K562 treated with DMSO at 1 percent for 4 hours (cell line): Measurements from ENCODE around the gene CCL7. TPM values are rescaled to one million over a fixed set of nuclear protein-coding genes. Genes with fewer than 3 reads are reported as not detected.

Experiments
- total RNA-seq: library from RNA; unstranded; fragments of 300-600 nt; gene quantifications from 2 replicates; pipeline ENCODE4 v1.2.3, GENCODE V29; 2022; ENCODE audit not compliant: insufficient read depth

The CCL7 gene
- not detected in 2 replicates for total RNA-seq

GRCh38 chr17:34269969-34270368 lies at the start of gene CCL7:
TSS of gene CCL7 (plus strand) at chr17:34270221. CDS start at chr17:34270291, 70 bp downstream.

GRCh38 chr17:34254651-34255380 lies 15.2 kb upstream of the CCL7 start, which contains the start of gene CCL2:
TSS of gene CCL2 (plus strand) at chr17:34255285. CDS start at chr17:34255350, 65 bp downstream.

GRCh38 chr17:34285286-34285792 lies 15.3 kb downstream of the CCL7 start, which contains the start of gene CCL11:
TSS of gene CCL11 (plus strand) at chr17:34285742. CDS start at chr17:34285809, 67 bp downstream.

GRCh38 chr17:34319039-34319483 lies 49.0 kb downstream of the CCL7 start, which contains the start of gene CCL8:
TSS of gene CCL8 (plus strand) at chr17:34319435. CDS start at chr17:34319502, 67 bp downstream.

Other genes starting within 250 kb of the CCL7 start
- 2.0 TPM in 1 of 2 replicates, not detected in the other for gene CCL2, start 14.9 kb upstream of the CCL7 start, total RNA-seq
- not detected in 2 replicates for gene CCL11, start 15.5 kb downstream of the CCL7 start, total RNA-seq
- 1.2 TPM in 1 of 2 replicates, not detected in the other for gene CCL8, start 49.2 kb downstream of the CCL7 start, total RNA-seq
- gene CCL13, start 86.3 kb downstream of the CCL7 start, total RNA-seq = not detected in 2 replicates
- not detected in 2 replicates for gene CCL1, start 93.0 kb downstream of the CCL7 start, total RNA-seq